Muscle layer of colon (tissue), 2 donors: ENCODE results near the gene C12orf56.

Experiments used
- H3K27ac ChIP-seq: one replicate; pipeline ENCODE4 v1.7.0; 2013; ENCODE audit warnings: low read depth, mild to moderate bottlenecking, low read length, moderate library complexity
- H3K27me3 ChIP-seq, 2 donors: one replicate each; pipeline ENCODE4 v1.7.0; 2013; ENCODE audit warnings: low read length in 2 of 2, mild to moderate bottlenecking in 2 of 2; ENCODE audit not compliant: insufficient read depth in 2 of 2, control insufficient read depth in 1 of 2
- H3K36me3 ChIP-seq: one replicate; pipeline ENCODE4 v1.7.0; 2013; ENCODE audit warnings: mild to moderate bottlenecking, low read length; ENCODE audit not compliant: insufficient read depth
- H3K4me1 ChIP-seq: one replicate; pipeline ENCODE4 v1.7.0; 2013; ENCODE audit warnings: mild to moderate bottlenecking, low read length; ENCODE audit not compliant: insufficient read depth
- H3K4me3 ChIP-seq, 2 donors: one replicate each; pipeline ENCODE4 v1.7.0; 2013; ENCODE audit warnings: low read length in 2 of 2, low read depth in 1 of 2, mild to moderate bottlenecking in 1 of 2, moderate library complexity in 1 of 2
- H3K9ac ChIP-seq: one replicate; pipeline ENCODE4 v1.7.0; 2013; ENCODE audit warnings: low read length
- H3K9me3 ChIP-seq: one replicate; pipeline ENCODE4 v1.7.0; 2013; ENCODE audit warnings: mild to moderate bottlenecking, low read length
- donor health status: abdominal sarcoma.
- donor health status: Adenocarcinoma of cecum.

C12orf56 gene

DNA sequence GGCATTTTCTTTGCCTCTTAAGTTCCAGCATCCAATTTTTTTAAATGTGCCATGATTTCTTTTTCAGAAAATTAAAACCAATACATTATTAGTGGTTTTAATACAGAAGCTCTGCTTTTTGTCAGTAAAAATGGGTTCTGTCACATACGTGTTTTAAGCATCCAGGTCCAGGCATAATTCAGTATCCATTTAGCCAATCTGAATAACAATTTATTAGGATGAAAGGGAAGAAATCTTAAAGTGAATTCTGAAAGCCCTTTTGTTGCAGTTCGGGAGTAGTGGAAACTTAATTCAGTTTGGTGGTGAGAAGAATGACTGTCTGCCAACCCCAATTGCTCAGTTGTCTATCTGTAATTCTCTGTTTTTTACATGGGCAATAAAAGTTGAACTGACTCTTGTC is 20.9 kb upstream of the C12orf56 start:
- no peaks in the 10 kb centered on the region for H3K9me3 ChIP-seq
- H3K9ac ChIP-seq = no peak overlapping the region
- H3K27ac ChIP-seq = no peak overlapping the region
- H3K4me1 ChIP-seq = no peaks in the 10 kb centered on the region
- H3K27me3 ChIP-seq = no peaks in the 10 kb centered on the region
- H3K4me3 ChIP-seq = no peak overlapping the region
- H3K36me3 ChIP-seq = peaks cover 39% of the 10 kb centered on the region

DNA sequence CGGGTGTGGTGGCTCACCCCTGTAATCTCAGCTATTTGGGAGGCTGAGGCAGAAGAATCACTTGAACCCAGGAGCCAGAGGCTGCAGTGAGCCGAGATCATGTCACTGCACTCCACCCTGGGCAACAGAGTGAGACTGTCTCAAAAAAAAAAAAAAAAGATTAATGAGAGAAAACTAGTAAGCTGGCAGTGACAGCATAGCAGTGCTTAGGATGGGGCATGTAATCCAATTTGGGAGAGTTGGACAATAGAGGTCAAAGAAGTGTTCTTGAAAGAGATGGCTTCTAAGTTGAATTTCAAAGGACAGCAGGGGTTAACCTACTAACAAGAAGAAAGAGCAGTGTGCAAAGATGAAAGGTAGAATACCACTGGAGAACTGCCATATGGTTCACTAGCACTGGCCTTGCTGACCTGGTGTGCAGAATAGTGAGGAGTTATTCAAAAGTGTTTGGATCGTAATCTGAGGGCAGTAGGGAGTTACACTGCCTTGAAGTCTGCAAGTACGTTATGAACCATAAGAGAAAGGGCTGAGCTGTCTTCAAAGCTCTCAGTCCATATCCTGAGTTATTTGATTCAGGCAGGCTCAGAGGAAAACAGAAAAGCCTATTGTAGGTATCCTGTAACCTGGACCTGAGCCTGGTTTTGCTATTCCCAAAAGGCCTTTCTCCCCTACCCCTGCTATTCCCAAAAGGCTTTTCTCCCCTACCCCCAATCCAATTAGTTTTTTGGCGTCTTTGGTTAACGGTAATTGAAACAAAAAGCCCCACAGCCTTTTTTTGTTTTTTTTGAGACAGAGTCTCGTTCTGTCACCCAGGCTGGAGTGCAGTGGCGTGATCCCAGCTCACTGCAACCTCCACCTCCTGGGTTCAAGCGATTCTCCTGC is 17.0 kb upstream of the C12orf56 start:
- Histone ChIP-seq H3K27ac (no peak overlapping the region), H3K9ac (no peak overlapping the region), H3K4me3 (no peak overlapping the region), H3K9me3 (no peaks in the 10 kb centered on the region), H3K27me3 (no peaks in the 10 kb centered on the region), H3K4me1 (peaks cover 8% of the 10 kb centered on the region), H3K36me3 (peaks cover 16% of the 10 kb centered on the region)

DNA sequence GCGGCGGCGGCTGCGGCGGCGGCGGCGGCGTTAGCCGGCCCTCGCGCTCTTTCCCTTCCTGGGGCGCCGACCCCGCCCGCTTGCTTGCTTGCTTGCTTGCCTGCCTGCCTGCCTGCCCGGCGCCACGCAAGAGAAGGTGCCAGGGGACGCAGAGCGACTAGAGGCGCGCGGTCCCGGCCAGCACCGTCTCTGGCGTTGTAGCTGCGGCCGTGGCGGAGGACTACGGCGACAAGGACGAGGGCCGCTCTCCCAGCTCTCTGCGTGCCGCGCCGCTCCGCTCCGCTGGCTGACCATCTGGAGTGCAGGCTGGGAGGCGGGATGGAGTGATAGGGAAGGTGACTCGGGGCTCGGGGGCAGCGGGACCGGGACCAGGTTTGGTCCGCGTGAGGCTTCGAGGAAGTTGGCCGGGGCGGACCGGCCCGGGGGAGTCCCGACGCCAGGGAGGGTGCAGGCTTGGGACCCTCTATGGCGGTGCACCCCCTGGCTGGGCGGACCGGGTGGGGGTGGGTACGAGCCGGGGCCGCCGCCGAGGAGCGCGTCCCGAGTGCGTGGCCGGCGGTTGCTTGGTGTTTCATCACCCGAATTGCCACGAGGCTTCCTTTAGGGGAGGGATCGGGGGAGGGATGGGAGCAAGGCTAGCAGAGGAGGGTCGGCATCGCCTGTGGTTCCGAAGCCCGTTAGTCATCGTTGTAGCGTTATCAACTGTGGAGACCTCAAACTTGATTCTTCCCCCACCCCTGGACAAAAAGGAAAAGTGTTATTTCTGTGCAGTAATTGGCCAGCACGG is 14.1 kb upstream of the C12orf56 start:
- H3K27ac ChIP-seq = peak overlapping the region; percentile 97
- peaks cover 8% of the 10 kb centered on the region for H3K4me1 ChIP-seq
- H3K4me3 ChIP-seq = peak overlapping the region; percentile 62 to 90
- no peaks in the 10 kb centered on the region for H3K27me3 ChIP-seq
- H3K36me3 ChIP-seq = no peaks in the 10 kb centered on the region
- peak overlapping the region; percentile 71 for H3K9ac ChIP-seq
- H3K9me3 ChIP-seq = no peaks in the 10 kb centered on the region

DNA sequence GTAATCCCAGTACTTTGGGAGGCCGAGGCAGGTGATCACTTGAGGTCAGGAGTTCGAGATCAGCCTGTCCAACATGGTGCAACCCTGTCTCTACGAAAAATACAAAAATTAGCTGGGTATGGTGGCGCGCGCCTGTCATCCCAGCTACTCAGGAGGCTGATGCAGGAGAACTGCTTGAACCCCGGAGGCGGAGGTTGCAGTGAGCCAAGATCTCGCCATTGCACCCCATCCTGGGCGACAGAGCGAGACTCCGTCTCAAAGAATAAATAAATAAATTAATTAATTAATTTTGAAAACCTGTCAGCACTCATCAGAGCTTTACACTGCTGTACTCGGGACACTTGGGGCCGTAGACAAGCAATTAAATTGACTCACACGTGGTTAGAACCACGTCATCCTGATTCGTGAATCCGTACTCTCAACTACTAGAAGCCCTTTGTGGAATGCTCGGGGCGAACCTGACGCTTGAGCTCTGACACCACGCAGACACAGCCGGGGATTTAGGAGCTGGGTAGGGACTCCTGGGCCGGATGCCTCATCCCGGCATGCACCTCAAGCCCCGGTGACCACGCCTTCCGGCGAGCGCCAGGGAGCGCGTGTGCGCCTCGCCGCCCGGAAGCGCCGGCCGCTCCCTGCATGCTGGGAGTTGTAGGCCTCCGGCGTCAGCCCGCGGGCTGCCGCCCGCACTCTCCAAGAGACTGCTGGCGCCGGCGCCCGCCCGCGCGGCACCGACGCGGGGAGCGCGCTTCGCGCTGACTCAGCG is 13.3 kb upstream of the C12orf56 start, which contains the start of gene XPOT:
Gene XPOT, plus strand, starts transcription at position 686 of the 763 bp plus-strand sequence. CDS start 5,644 bp downstream, outside the sequence.
- H3K27ac ChIP-seq = peak within 1 kb of the TSS; percentile 97
- no peaks in the 10 kb centered on the region for H3K9me3 ChIP-seq
- H3K9ac ChIP-seq = peak within 1 kb of the TSS; percentile 71
- H3K27me3 ChIP-seq = no peaks in the 10 kb centered on the region
- H3K4me3 ChIP-seq = peak within 1 kb of the TSS; percentile 62 to 90
- peaks cover 8% of the 10 kb centered on the region for H3K4me1 ChIP-seq
- no peaks in the 10 kb centered on the region for H3K36me3 ChIP-seq

DNA sequence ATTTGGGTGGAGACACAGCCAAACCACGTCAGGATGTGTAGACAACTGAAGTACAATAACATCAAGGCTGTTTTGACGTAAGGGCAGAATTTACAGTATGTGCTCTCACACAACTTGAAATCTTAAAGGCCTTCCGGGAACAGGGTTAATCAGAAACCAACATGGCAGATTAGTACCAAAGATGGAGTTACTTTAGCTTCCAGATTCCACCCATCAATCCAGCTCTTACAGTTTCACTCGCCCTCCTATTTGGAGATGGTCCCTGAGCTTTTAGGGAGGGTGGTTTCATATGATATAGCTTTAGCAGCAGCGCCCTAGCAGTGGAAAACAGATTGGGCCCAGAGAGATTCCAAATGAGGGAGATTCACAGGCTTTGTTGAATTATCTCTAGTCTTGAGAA is 11.6 kb upstream of the C12orf56 start:
- H3K36me3 ChIP-seq = no peaks in the 10 kb centered on the region
- H3K9me3 ChIP-seq = no peaks in the 10 kb centered on the region
- no peak overlapping the region for H3K9ac ChIP-seq
- H3K4me3 ChIP-seq = no peak overlapping the region
- H3K4me1 ChIP-seq = peaks cover 8% of the 10 kb centered on the region
- H3K27me3 ChIP-seq = no peaks in the 10 kb centered on the region
- no peak overlapping the region for H3K27ac ChIP-seq

DNA sequence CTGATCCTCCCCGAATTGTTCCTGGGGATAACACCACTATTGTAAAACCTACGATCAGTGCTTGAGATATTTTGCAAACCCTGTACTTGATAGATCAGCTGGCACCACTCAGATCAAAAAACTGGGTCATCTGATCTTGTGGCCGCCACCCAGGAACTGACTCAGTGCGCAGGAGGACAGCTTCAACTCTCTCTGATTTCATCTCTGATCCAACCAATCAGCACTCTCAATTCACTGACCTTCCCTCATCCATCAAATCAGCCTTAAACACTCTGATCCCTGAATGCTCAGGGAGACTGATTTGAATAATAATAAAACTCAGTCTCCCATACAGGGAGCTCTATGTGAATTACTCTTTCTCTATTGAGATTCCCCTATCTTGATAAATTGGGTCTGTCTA is 9.5 kb upstream of the C12orf56 start:
- no peaks in the 10 kb centered on the region for H3K36me3 ChIP-seq
- H3K27me3 ChIP-seq = no peaks in the 10 kb centered on the region
- no peak overlapping the region for H3K4me3 ChIP-seq
- H3K27ac ChIP-seq = no peak overlapping the region
- H3K9ac ChIP-seq = no peak overlapping the region
- no peaks in the 10 kb centered on the region for H3K9me3 ChIP-seq
- H3K4me1 ChIP-seq = peaks cover under 1% of the 10 kb centered on the region

DNA sequence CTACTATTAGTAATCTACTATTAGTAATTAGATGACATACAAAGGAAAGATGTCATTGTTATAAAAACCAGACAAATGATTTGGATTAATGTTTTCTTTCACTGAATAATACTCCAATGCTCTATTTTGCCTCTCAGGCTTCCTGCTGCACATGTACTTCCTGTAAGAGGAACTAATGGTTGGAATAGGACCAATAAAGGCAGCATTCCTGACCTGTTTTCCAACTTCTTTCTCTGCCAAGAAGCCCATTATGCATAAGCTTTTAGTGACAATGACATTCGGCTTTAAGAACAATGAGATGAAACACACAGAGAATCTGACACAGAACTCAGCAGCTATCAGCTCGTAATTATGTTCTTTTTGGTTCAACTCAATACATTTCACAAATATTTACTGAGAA is 5.2 kb upstream of the C12orf56 start:
- H3K4me1 ChIP-seq = no peaks in the 10 kb centered on the region
- no peaks in the 10 kb centered on the region for H3K36me3 ChIP-seq
- no peak overlapping the region for H3K4me3 ChIP-seq
- H3K27ac ChIP-seq = no peak overlapping the region
- no peak overlapping the region for H3K9ac ChIP-seq
- H3K9me3 ChIP-seq = no peaks in the 10 kb centered on the region
- H3K27me3 ChIP-seq = peaks cover 3 to 12% of the 10 kb centered on the region in 2 donors

DNA sequence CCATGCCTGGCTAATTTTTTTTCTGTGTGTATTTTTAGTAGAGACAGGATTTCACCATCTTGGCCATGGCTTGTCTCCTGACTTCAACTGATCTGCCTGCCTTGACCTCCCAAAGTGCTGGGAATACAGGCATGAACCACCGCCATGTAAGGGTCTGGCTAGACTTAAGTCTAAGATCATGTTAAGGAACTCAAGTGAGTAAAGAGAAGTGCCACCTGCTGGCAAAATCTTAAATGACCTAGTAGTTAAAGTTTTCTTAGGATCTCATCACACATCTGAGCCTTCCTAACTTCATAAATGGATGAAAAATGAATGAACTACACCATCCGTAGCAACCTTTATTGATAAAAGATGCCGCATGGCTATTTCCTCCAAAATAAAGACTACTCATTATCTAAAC is 1.7 kb upstream of the C12orf56 start:
- H3K9me3 ChIP-seq = no peaks in the 10 kb centered on the region

DNA sequence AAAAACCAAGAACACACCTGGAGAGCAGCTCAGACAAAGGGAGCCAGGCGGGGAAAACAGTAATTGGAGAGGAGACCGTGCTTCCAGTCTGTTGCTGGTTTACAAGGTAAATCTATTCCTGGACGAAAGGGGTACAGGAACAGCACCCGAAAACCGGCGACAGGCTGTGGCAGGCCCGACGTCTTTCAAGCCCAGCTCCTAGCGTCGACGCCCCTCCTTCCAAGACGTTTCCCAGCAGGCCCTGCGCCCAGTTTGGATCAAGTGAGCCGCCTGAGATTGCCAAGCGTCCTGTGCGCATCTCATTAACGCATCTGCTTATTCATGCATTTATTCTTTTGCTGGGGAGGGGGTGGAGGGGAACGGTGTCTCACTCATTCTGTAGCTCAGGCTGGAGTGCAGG is 1.4 kb downstream of the C12orf56 start:
- Histone ChIP-seq H3K27me3 (peaks cover 13 to 23% of the 10 kb centered on the region in 2 donors), H3K9ac (no peak overlapping the region), H3K4me3 (no peak overlapping the region), H3K4me1 (no peaks in the 10 kb centered on the region), H3K36me3 (no peaks in the 10 kb centered on the region), H3K9me3 (no peaks in the 10 kb centered on the region), H3K27ac (no peak overlapping the region)

More for the DNA sequence above, 1.7 kb upstream of the C12orf56 start:
- Histone ChIP-seq H3K27me3 (peaks cover 13 to 25% of the 10 kb centered on the region in 2 donors), H3K9ac (no peak overlapping the region), H3K4me3 (no peak overlapping the region), H3K4me1 (no peaks in the 10 kb centered on the region), H3K36me3 (no peaks in the 10 kb centered on the region), H3K27ac (no peak overlapping the region)

DNA sequence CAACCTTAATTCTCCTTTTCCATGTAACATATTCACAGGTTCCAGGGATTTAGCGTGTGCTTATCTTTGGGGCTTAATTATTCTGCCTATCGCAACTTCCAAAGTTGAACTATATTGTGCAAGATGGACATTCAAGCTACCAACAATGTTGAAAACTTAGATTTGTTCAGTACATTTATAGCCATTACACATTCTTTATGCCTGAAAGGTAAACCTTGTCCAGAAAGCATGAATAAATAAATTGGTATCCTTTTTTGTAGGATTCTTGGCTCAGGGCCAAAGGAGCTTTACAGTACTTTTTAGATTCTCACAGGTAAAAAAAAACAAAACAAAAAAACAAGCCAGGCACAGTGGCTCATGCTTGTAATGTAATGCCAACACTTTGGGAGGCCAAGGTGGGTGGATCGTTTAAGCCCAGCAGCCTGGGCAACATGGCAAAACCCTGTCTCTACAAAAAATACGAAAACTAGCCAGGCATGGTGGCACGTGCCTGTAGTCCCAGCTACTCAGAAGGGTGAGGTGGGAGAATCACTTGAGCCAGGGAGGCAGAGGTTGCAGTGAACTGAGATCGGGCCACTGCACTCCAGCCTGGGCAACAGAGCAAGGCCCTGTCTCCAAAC is 3.3 kb downstream of the C12orf56 start:
- H3K4me1 ChIP-seq = no peaks in the 10 kb centered on the region
- no peak overlapping the region for H3K9ac ChIP-seq
- H3K27ac ChIP-seq = no peak overlapping the region
- no peaks in the 10 kb centered on the region for H3K9me3 ChIP-seq
- peaks cover 13 to 20% of the 10 kb centered on the region in 2 donors for H3K27me3 ChIP-seq
- H3K4me3 ChIP-seq = no peak overlapping the region
- H3K36me3 ChIP-seq = no peaks in the 10 kb centered on the region

DNA sequence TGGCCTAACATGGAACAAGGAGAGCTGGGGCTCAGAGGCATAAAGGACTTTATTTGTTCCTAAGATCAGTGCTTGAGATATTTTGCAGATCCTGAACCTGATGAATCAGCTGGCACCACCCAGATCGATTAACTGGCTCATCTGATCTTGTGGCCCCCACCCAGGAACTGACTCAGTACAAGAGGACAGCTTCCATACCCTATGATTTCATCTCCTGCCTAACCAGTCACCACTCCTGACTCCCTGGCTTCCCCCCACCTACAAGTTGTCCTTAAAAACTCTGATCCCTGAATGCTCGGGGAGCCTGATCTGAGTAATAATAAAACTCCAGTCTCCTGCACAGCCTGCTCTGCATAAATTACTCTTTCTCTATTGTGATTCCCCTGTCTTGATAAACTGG is 5.1 kb downstream of the C12orf56 start:
- Histone ChIP-seq H3K27ac (no peak overlapping the region), H3K36me3 (no peaks in the 10 kb centered on the region), H3K9ac (no peak overlapping the region), H3K4me3 (no peak overlapping the region), H3K27me3 (peaks cover 8 to 10% of the 10 kb centered on the region in 2 donors), H3K9me3 (no peaks in the 10 kb centered on the region), H3K4me1 (no peaks in the 10 kb centered on the region)
